GM21423 (cell line): ENCODE data around the gene PDZD2.

Source experiments
- ATAC-seq: cut with Tn5 transposase; IDR thresholded peaks from one replicate; pipeline ENCODE4 v1.9.1; 2021; ENCODE audit warnings: mild to moderate bottlenecking, moderate library complexity; ENCODE audit not compliant: unreplicated experiment

PDZD2 gene

DNA sequence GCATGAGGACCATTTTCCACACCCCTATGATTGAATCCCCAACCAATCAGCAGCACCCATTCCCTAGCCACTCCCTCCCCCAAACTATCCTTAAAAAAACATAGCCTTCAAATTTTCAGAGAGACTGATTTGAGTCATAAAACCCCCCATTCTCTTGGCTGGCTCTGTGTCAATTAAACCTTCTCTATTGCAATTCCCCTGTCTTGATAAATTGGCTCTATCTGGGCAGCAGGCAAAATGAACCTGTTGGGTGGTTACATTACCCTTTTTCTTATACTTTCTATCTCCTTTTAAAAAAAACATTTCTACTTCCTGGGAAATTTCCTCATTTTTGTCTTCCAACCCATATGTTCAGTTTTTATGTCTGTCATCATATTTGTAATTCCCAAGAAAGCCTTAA lies 220.2 kb downstream of the PDZD2 start:
- ATAC-seq = no peak

GRCh38 chr5:31860278-31860677 lies 221.3 kb downstream of the PDZD2 start:
- no peak for ATAC-seq

GRCh38 chr5:31860726-31861433 lies 221.9 kb downstream of the PDZD2 start:
- ATAC-seq = no peak

- no peak for ATAC-seq
Measured at GRCh38 chr5:31861601-31862000, 222.7 kb downstream of the PDZD2 start.

GRCh38 chr5:31863991-31864411 lies 225.1 kb downstream of the PDZD2 start:
- ATAC-seq = no peak

DNA sequence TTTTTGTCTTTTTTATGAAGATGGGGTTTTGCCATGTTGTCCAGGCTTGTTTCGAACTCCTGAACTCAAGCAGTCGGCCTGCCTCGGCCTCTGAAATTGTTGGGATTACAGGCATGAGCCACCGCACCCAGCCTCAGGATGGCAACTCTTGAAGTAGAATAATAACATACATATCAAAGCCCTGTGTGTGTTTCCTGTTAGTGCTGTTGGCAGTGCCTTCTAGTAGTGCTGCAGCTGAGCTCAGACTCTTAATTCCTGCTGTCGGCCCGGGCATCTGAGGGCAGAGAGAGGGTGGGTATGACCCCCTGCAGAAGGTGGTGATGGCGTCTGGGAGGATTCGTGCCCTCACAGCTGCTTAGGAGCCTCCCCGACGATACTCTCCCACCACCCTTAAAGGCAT lies 227.2 kb downstream of the PDZD2 start:
- no peak for ATAC-seq

DNA sequence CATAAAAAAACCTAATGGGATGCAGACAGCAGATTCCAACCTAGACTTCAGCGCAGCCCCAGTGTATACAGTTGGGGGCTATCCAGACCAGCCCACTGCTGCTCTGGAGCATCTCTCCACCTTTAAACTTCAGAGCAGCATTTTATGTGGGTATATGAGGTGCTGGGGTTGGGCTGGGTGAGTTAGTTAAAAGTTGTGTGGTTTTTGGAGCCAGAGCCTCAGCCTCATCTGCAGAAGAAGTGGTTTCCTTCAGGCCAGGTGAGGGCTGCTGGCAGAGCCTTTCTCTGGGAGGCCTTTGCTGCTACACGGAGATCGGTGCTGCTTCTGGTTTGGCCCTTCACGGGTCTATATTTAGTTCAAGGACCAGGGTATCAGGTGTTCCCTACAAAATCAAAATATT lies 228.3 kb downstream of the PDZD2 start:
- ATAC-seq = no peak

DNA sequence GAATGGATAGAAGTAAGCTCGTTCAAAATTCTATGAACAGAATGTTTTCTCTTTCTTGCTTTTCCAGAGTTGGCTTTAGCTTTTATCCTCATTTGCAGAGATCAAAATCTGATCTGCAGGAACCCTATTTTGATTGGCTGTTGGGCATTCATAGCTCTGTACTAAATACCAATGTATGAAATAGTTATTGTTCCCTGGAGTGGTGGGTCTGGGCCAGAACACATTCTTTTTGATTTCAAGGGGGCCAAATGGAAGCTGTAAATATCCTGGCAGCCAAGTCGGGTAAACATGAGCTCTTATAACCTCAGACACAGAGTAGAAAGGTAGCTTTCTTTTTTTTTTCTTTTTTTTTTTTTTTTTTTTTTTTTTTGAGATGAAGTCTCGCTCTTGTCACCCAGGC lies 241.5 kb downstream of the PDZD2 start:
- no peak for ATAC-seq

DNA sequence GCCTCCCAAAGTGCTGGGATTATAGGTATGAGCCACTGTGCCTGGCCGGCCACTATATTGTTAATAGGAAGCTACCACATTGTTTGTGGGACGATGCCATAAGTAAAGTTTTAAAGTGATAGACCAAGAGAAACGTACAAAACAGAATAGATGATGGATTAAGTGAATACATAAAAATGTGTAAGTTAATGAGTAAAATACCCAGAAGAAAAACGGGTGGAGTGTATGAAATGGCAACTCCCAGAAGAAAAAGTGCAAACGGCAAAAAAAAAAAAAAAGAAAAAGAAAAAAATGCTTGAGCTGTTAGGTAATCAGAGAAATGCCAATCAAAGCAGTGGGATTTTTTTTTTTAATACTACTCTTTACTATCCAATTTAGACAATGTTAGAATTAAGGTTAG lies 246.0 kb downstream of the PDZD2 start:
- no peak for ATAC-seq

GRCh38 chr5:31886206-31886605 lies 247.3 kb downstream of the PDZD2 start:
- ATAC-seq = no peak

DNA sequence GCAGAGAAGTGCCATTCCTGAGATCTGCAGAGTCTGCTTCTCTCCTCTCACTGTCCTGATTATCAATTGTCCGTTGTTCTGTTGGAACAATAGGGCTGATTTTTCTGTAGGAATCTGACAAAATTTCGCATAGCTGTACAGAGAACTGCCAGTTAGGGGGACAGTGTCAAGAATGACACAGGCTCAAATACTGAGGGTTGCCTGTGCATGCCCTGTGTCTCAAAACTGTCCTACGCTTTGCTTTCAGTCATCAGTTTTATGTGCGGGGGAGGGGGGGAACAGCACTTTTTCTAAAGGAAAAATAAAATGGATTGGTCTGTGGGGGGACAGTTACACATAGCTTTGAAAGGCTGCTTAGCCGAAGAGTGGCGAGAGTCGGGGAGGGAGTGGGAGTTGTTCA lies 248.6 kb downstream of the PDZD2 start:
- no peak for ATAC-seq

GRCh38 chr5:31888564-31888963 lies 249.6 kb downstream of the PDZD2 start:
- no peak for ATAC-seq

GRCh38 chr5:31889001-31889561 lies 250.2 kb downstream of the PDZD2 start:
- ATAC-seq = no peak

DNA sequence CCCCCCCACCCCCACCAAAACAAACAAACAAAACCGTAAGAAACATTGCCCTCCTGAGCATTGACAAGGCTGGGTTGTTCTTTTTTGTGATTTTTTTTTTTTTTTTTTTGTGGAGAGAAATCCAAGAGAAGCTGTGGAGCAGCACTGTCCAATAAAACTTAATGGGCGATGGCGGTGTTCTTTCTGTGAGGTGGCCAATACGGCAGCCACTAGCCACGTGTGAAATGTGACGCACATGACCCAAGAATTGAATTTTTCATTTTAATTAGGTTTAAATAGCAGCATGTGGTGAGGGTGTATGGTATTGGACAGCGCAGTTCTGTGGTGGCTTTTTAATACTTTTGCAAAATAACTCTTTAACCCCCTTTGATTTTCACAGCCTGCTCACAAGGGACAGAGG lies 251.1 kb downstream of the PDZD2 start:
- no peak for ATAC-seq

- ATAC-seq = no peak
Measured at GRCh38 chr5:31894141-31894540, 255.2 kb downstream of the PDZD2 start.

GRCh38 chr5:31895199-31895820 lies 256.4 kb downstream of the PDZD2 start:
- no peak for ATAC-seq

DNA sequence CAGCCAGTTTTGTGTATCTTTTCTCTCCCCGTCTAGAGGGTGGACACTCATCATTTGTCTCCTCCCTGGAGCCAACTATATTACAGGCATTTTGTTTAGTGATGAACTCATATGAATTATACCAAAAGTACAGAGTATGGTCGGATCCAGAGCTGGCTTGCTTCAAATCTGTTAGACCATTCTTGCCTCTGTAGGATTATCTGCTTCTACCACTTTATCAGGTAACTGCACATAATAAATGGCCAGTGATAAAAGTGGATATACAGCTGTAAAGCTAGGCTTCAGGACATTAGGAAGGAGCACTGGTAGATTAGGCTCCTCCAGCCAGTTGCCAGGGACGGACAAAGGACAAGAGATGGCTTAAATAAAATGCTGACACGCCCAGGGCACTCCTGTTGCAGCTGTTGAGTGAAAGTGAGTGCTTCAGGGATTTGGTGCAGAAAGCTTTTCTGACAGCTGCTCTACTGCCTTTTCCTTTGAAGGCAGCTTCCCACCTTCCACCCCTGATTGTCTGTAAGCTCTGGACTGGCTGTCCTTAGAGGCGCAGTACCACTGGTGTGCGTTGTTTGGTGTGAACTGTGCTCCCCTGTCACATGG lies 259.2 kb downstream of the PDZD2 start:
- ATAC-seq = no peak

GRCh38 chr5:31900296-31900865 lies 261.4 kb downstream of the PDZD2 start:
- no peak for ATAC-seq

DNA sequence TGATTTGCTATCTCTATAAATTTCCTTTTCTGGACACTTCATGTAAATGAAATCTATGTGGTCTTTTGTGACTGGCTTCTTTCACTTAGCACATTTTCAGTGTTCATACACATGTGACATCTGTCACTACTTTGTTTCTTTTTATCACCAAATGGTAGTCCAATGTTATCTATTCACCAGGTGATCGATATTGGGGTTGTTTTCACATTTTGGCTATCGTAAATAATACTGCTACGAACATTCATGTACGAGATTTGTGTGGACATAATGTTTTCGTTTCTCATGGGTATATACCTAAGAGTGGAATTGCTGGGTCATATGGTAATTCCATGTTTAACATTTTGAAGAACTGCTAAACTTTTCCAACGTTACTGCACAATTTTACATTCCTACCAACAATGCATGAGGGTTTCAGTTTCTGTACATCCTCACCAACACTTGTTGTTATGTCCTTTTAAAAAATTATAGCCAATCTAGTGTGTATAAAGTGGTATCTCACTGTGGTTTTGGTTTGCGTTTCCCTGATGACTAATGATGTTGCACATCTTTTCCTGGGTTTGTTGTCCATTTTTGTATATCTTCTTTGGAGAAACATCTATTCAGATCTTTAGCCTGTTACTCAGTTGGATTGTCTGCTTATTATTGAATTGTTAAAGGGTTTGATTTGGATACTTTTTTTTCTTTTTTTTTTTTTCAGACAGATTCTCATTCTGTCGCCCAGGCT lies 263.0 kb downstream of the PDZD2 start:
- no peak for ATAC-seq

DNA sequence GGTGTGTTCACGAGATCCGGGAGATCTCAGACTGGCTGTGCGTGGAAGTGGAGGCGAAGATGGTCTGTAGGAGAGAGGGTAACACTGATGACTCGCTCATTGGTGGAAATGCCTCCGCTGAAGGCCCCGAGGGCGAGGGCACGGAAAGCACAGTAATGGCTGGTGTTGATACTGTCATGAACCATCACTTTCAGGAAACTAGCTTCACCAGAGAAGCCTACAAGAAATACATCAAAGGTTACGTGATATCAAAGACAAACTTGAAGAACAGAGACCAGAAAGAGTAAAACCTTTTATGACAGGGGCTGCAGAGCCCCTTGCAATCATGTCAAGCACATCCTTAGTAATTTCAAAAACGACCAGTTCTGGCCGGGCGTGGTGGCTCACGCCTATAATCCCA lies 269.5 kb downstream of the PDZD2 start:
- ATAC-seq = no peak

- ATAC-seq = no peak
Measured at GRCh38 chr5:31909073-31909472, 270.1 kb downstream of the PDZD2 start.
